ENCODE data around the gene DUSP3. TPM values are rescaled to one million over a fixed set of nuclear protein-coding genes. Genes with fewer than 3 reads are reported as not detected.

Gene DUSP3
- total RNA-seq, 6 experiments from 2014 or later, result 75.1 to 97.2 (median 87.7) TPM

DNA sequence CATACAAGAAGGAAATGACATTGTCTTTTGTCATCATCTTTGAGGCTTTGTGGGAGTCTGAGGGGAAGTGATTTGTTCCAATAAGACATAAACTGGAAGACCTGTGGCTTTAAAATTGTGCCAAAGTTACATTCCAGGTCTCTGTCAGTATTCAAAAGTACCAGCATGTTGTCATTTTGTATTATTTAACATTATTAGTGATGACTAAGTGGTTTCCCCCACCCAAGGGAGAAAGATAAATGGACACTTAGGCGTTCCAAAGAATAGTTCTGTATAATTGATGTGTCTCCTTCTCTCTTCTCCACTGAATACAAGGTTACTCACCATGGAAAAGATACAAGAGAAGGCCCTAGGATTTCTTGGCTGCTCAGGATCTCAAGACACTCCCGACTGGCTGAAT lies 5.3 kb upstream of the DUSP3 start:
- ATAC-seq, result no peak
- no peaks in the 10 kb centered on the region for H3K36me3 ChIP-seq
- TF ChIP-seq POLR2A (IDR thresholded peaks at IDR 0.05), result no peak
- TF ChIP-seq, protein P1, sequence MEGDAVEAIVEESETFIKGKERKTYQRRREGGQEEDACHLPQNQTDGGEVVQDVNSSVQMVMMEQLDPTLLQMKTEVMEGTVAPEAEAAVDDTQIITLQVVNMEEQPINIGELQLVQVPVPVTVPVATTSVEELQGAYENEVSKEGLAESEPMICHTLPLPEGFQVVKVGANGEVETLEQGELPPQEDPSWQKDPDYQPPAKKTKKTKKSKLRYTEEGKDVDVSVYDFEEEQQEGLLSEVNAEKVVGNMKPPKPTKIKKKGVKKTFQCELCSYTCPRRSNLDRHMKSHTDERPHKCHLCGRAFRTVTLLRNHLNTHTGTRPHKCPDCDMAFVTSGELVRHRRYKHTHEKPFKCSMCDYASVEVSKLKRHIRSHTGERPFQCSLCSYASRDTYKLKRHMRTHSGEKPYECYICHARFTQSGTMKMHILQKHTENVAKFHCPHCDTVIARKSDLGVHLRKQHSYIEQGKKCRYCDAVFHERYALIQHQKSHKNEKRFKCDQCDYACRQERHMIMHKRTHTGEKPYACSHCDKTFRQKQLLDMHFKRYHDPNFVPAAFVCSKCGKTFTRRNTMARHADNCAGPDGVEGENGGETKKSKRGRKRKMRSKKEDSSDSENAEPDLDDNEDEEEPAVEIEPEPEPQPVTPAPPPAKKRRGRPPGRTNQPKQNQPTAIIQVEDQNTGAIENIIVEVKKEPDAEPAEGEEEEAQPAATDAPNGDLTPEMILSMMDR (IDR thresholded peaks at IDR 0.05), result no peak
- no peak overlapping the region for H3K27ac ChIP-seq
- intact Hi-C loops (cut with DNase I), result loop anchor here in 1 of 2 donors (10.0 kb wide), 1 partner anchor 61 kb away; the partner anchor contains the start of gene CD300LG
- no peaks in the 10 kb centered on the region for H3K9me3 ChIP-seq
- no peaks in the 10 kb centered on the region for H3K27me3 ChIP-seq
- H3K4me1 ChIP-seq, result peaks cover 0 to 12% (median 0%) of the 10 kb centered on the region in 4 donors
- 83% methylated on average over 2 of the region's 2 CpGs for WGBS (ENCODE audit: insufficient coverage, low coverage, low lambda C conversion rate, missing lambda C conversion rate)
- no peak for DNase-seq
- no peak overlapping the region for H3K4me3 ChIP-seq

- DNase-seq (no peak), ATAC-seq (no peak)
- no peak for TF ChIP-seq POLR2A (IDR thresholded peaks at IDR 0.05)
- TF ChIP-seq, protein P1 (IDR thresholded peaks at IDR 0.05), result no peak
- Histone ChIP-seq H3K4me1 (peaks cover 0 to 12% (median 0%) of the 10 kb centered on the region in 4 donors), H3K27me3 (no peaks in the 10 kb centered on the region), H3K4me3 (no peak overlapping the region), H3K36me3 (no peaks in the 10 kb centered on the region), H3K9me3 (no peaks in the 10 kb centered on the region), H3K27ac (no peak overlapping the region)
- intact Hi-C loops (cut with DNase I), result loop anchor here in 1 of 2 donors (10.0 kb wide), 1 partner anchor 62 kb away; the partner anchor contains the start of gene CD300LG
- 49% methylated on average over 11 of the region's 15 CpGs for WGBS (ENCODE audit: insufficient coverage, low coverage, low lambda C conversion rate, missing lambda C conversion rate)
Observed at GRCh38 chr17:43782913-43783680, 4.3 kb upstream of the DUSP3 start.

DNA sequence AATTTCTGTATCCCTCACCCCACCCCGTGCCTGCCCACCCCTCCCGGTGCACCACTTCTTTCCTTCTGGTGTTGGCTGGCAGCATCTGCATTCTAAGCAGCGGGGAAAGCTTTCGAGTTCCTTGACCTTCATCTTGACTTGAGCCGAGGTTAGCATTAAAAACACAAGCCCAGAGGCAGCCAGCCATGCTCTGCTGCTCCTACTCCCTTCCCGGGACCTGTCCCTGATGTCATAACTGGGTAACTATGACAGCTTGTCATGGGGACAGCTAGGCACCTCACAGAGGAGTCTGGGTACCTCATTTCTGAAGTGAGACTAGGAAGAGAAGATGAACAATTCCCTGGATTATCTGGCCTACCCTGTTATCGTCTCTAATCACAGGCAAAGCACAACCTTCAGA lies 1.4 kb upstream of the DUSP3 start, which contains the start of gene CFAP97D1:
CFAP97D1 (plus strand) TSS at position 301 of the 400 bp plus-strand sequence; CDS start at position 329, 28 bp downstream.
- Histone ChIP-seq H3K4me3 (peak within 1 kb of the TSS; percentile 95 to 99 (median 98)), H3K9me3 (no peaks in the 10 kb centered on the region), H3K27ac (peak within 1 kb of the TSS in 2 of 3 donors; percentile 100), H3K36me3 (peaks cover 0 to 4% (median 0%) of the 10 kb centered on the region in 4 donors), H3K27me3 (no peaks in the 10 kb centered on the region), H3K4me1 (peaks cover 0 to 38% (median 13%) of the 10 kb centered on the region in 4 donors)
- no peak for DNase-seq
- no peak for ATAC-seq
- TF ChIP-seq POLR2A (IDR thresholded peaks at IDR 0.05), result no peak
- TF ChIP-seq, protein P1 (IDR thresholded peaks at IDR 0.05), result no peak
- intact Hi-C loops (cut with DNase I), result loop anchor here in 1 of 2 donors (10.0 kb wide), 1 partner anchor 65 kb away; the partner anchor contains the start of gene CD300LG
- WGBS (ENCODE audit: insufficient coverage, low coverage, low lambda C conversion rate, missing lambda C conversion rate), result 56% methylated on average over 7 of the region's 7 CpGs

GRCh38 chr17:43779145-43780125 lies 658 bp upstream of the DUSP3 start:
- 27% methylated on average over 10 of the region's 26 CpGs for WGBS (ENCODE audit: insufficient coverage, low coverage, low lambda C conversion rate, missing lambda C conversion rate)
- Histone ChIP-seq H3K9me3 (no peaks in the 10 kb centered on the region), H3K4me1 (peaks cover 0 to 45% (median 16%) of the 10 kb centered on the region in 4 donors), H3K4me3 (peak overlapping the region; percentile 95 to 99 (median 98)), H3K27ac (peak overlapping the region; percentile 100), H3K36me3 (peaks cover 0 to 5% (median 2%) of the 10 kb centered on the region in 4 donors), H3K27me3 (no peaks in the 10 kb centered on the region)
- ATAC-seq (peak in 2 of 4 donors; percentile 0 to 11), DNase-seq (no peak)
- no peak for TF ChIP-seq POLR2A (IDR thresholded peaks at IDR 0.05)
- TF ChIP-seq, protein P1 (IDR thresholded peaks at IDR 0.05), result peak in 2 of 4 donors; percentile 7 to 17
- intact Hi-C loops (cut with DNase I), result loop anchor here in 1 of 2 donors (10.0 kb wide), 1 partner anchor 65 kb away; the partner anchor contains the start of gene CD300LG

All from right lobe of liver (tissue), 6 donors.